Endothelial cell of umbilical vein (primary cell): Measurements from ENCODE around the gene DCC. TPM values are rescaled to one million over a fixed set of nuclear protein-coding genes. Genes with fewer than 3 reads are reported as not detected.

Experiments used
- BruUV-seq: library from RNA; stranded (reverse); fragments of 400-500 nt; replicated peaks from 2 replicates; lab custom pipeline; 2021; lab: Mats Ljungman, UMichigan
- CTCF ChIA-PET: fragments of 300-600, 350-600 bp; sonication (Branson Sonifier 250); formaldehyde crosslinking; loops from one replicate; lab custom pipeline; 2021; ENCODE audit warnings: antibody characterized with exemption, inconsistent platforms; lab: Charles Lee
- POLR2A ChIA-PET: fragments of 300-600, 350-600 bp; sonication (Branson Sonifier 250); formaldehyde crosslinking; loops from one replicate; lab custom pipeline; 2021; ENCODE audit warnings: antibody characterized with exemption, inconsistent platforms; lab: Charles Lee
- DNase-seq: peaks from one replicate; pipeline ENCODE4 v3.0.0-alpha.2; 2011; ENCODE audit warnings: low read depth, low spot score
- FAIRE-seq: peaks from 2 replicates; lab custom pipeline; 2011; peaks lifted over from hg19 to GRCh38; lab: Jason Lieb, UNC
- H2AFZ ChIP-seq: 2 replicates; pipeline ENCODE4 v1.6.0; 2012; ENCODE audit warnings: low read depth, low read length, control low read depth, inconsistent platforms
- H3K27ac ChIP-seq: 2 replicates; pipeline ENCODE4 v1.5.1; 2011; ENCODE audit warnings: low read depth, mild to moderate bottlenecking, control low read depth, low read length, moderate library complexity; ENCODE audit not compliant: insufficient read depth
- H3K27me3 ChIP-seq, 2 experiments: 2 replicates each; pipeline versions ENCODE4 v1.6.0 to v1.6.1; 2011; ENCODE audit warnings: low read length in 2 of 2, mixed read lengths in 1 of 2; ENCODE audit not compliant: control insufficient read depth in 2 of 2, insufficient read depth in 2 of 2
- H3K36me3 ChIP-seq, 2 experiments: 2 replicates in 1 of 2; 3 replicates in 1 of 2; pipeline ENCODE4 v1.5.1; 2011; ENCODE audit warnings: low read length in 2 of 2, mild to moderate bottlenecking in 1 of 2, moderate library complexity in 1 of 2; ENCODE audit not compliant: control insufficient read depth in 2 of 2, insufficient read depth in 2 of 2; ENCODE audit errors: extremely low read depth in 1 of 2
- H3K4me1 ChIP-seq: 3 replicates; pipeline ENCODE4 v1.5.1; 2011; ENCODE audit warnings: mild to moderate bottlenecking, low read length; ENCODE audit not compliant: control insufficient read depth, insufficient read depth; ENCODE audit errors: extremely low read depth
- H3K4me2 ChIP-seq: 2 replicates; pipeline ENCODE4 v1.6.1; 2011; ENCODE audit warnings: low read length, control low read depth, mixed read lengths; ENCODE audit not compliant: insufficient read depth
- H3K4me3 ChIP-seq, 3 experiments: fragments of 200-600 bp in 1 of 3; sonication (generic), shearing (Covaris generic) in 1 of 3; replicated peaks in 1 of 3; 2 replicates each; pipeline ENCODE4 v1.5.1; 2011 to 2016; ENCODE audit warnings: control low read depth in 3 of 3, low read length in 3 of 3, mild to moderate bottlenecking in 2 of 3, inconsistent platforms in 1 of 3, low read depth in 1 of 3, moderate library complexity in 1 of 3; ENCODE audit not compliant: insufficient read depth in 1 of 3
- H3K79me2 ChIP-seq: 2 replicates; pipeline ENCODE4 v1.6.0; 2012; ENCODE audit warnings: low read length, inconsistent platforms; ENCODE audit not compliant: control insufficient read depth, insufficient read depth
- H3K9ac ChIP-seq: replicated peaks from 2 replicates; pipeline ENCODE3; 2011; ENCODE audit warnings: low read length, control low read depth; ENCODE audit not compliant: insufficient read depth; ENCODE audit errors: extremely low read depth
- H3K9me1 ChIP-seq: replicated peaks from 3 replicates; pipeline ENCODE4 v1.6.0; 2011; ENCODE audit warnings: mild to moderate bottlenecking, low read length; ENCODE audit not compliant: control insufficient read depth, insufficient read depth; ENCODE audit errors: extremely low read depth
- H3K9me3 ChIP-seq: replicated peaks from 2 replicates; pipeline ENCODE4 v1.5.1; 2012; ENCODE audit warnings: low read length, inconsistent platforms; ENCODE audit not compliant: control insufficient read depth, insufficient read depth
- H4K20me1 ChIP-seq: replicated peaks from 2 replicates; pipeline ENCODE3; 2011; ENCODE audit warnings: mild to moderate bottlenecking, low read length; ENCODE audit not compliant: control insufficient read depth, insufficient read depth; ENCODE audit errors: extremely low read depth
- EZH2 ChIP-seq: IDR thresholded peaks from 2 replicates; pipeline ENCODE4 v1.6.1; 2012; ENCODE audit warnings: borderline replicate concordance, low read depth, mild to moderate bottlenecking, moderate library complexity, low read length, inconsistent platforms; ENCODE audit not compliant: severe bottlenecking
- FOS ChIP-seq: IDR thresholded peaks from 2 replicates; pipeline ENCODE4 v1.6.1; 2011; ENCODE audit warnings: mild to moderate bottlenecking, low read length, moderate library complexity, borderline replicate concordance; ENCODE audit not compliant: insufficient read depth
- GATA2 ChIP-seq: IDR thresholded peaks from 2 replicates; pipeline ENCODE4 v1.7.0; 2011; ENCODE audit warnings: low read depth, mild to moderate bottlenecking, moderate library complexity, mixed read lengths, low read length; ENCODE audit not compliant: insufficient read length, insufficient read depth
- MYC ChIP-seq: IDR thresholded peaks from one replicate; pipeline ENCODE4 v1.6.1; 2011; ENCODE audit warnings: mild to moderate bottlenecking, low read depth, low read length
- POLR2A ChIP-seq: IDR thresholded peaks from 2 replicates; pipeline ENCODE4 v1.6.1; 2012; ENCODE audit warnings: low read depth, mild to moderate bottlenecking, control low read depth, low read length
- POLR2AphosphoS5 ChIP-seq: IDR thresholded peaks from 2 replicates; pipeline ENCODE4 v1.6.1; 2012; ENCODE audit warnings: low read depth, mild to moderate bottlenecking, control low read depth, low read length, moderate library complexity; ENCODE audit not compliant: insufficient read depth
- dilution Hi-C: fragments of 300-500 bp; cut with MboI; formaldehyde crosslinking; loops from one replicate; pipeline ENCODE4 v1.15.0; 2019; ENCODE audit warnings: low sequenced_read_pairs; ENCODE audit not compliant: extremely low pct_ligation_motif_present
- intact Hi-C: fragments of 100-400 bp; cut with micrococcal nuclease; formaldehyde crosslinking; loops from one replicate; pipeline ENCODE4 v1.10.0; 2022
- polyA plus RNA-seq, 4 experiments: library from polyadenylated mRNA; depleted of rRNA in 3 of 4; stranded (reverse) in 3 of 4; unstranded in 1 of 4; fragments of >200 nt; gene quantifications; 2 replicates each; pipeline versions ENCODE4 v1.2.1 to v1.2.3, GENCODE V29; 2011 to 2012; ENCODE audit warnings: missing spikeins in 1 of 4
- total RNA-seq: library from RNA; stranded (reverse); gene quantifications from 2 replicates; pipeline ENCODE4 v1.2.3, GENCODE V29; 2021
- TF ChIP-seq, protein P1 (sequence below): IDR thresholded peaks from 2 replicates; pipeline ENCODE4 v1.6.1; 2011; ENCODE audit not compliant: insufficient read depth, insufficient read length

DCC gene
- total and polyA plus RNA-seq, 2 donors (not counting 3 experiments of a cell fraction or from before 2014, with no cell fraction given) = not detected

DNA sequence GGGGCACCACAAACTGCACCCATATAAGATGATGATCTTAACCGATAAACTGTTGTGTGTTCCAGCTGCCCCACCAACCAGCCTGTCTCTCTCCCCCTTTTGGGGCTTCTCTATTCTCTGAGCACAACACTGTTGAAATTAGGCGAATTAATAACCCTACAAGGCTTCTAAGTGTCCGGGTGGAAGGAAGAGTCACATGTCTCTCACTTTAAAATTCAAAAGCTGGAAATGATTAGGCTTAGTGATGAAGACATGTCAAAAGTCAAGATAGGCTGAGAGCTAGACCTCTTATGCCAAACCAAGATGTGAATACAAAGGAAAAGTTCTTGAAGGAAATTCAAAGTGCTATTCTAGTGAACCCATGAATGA lies 1102.4 kb downstream of the DCC start:
- TF ChIP-seq POLR2A (no peak), GATA2 (no peak)
- Histone ChIP-seq H3K36me3 (no peaks in the 10 kb centered on the region), H3K27me3 (no peaks in the 10 kb centered on the region), H4K20me1 (no peaks in the 10 kb centered on the region), H3K79me2 (no peaks in the 10 kb centered on the region), H2AFZ (no peak overlapping the region), H3K9me3 (no peaks in the 10 kb centered on the region), H3K27ac (no peak overlapping the region), H3K4me1 (no peaks in the 10 kb centered on the region), H3K9ac (no peak overlapping the region), H3K4me3 (no peak overlapping the region), H3K4me2 (no peak overlapping the region), H3K9me1 (no peaks in the 10 kb centered on the region)
- POLR2A ChIA-PET = no interaction called here
- no peak for FAIRE-seq
- intact Hi-C loops = no loop called here
- no peak for DNase-seq
- dilution Hi-C loops = no loop called here
- CTCF ChIA-PET = no interaction called here
- BruUV-seq = no TSS peak

DNA sequence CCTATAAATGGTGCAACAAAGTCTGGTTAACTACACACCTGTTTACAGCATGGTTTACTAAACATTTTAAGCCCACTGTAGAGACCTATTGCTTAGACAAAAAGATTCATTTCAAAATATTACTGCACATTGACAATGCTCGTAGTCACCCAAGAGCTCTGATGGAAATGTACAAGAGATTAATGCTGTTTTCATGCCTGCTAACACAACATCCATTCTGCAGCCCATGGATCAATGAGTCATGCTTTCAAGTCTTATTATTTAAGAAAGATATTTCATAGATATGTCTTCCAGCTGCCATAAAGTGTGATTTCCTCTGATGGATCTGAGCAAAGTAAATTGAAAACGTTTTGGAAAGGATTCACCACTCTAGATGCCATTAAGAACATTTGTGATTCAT lies 1103.3 kb downstream of the DCC start:
- Histone ChIP-seq H4K20me1 (no peaks in the 10 kb centered on the region), H3K79me2 (no peaks in the 10 kb centered on the region), H3K9me3 (no peaks in the 10 kb centered on the region), H3K27ac (no peak overlapping the region), H3K36me3 (no peaks in the 10 kb centered on the region), H3K4me2 (no peak overlapping the region), H2AFZ (no peak overlapping the region), H3K4me3 (no peak overlapping the region), H3K9me1 (no peaks in the 10 kb centered on the region), H3K4me1 (no peaks in the 10 kb centered on the region), H3K27me3 (no peaks in the 10 kb centered on the region), H3K9ac (no peak overlapping the region)
- DNase-seq (no peak), FAIRE-seq (no peak)
- TF ChIP-seq, protein P1, sequence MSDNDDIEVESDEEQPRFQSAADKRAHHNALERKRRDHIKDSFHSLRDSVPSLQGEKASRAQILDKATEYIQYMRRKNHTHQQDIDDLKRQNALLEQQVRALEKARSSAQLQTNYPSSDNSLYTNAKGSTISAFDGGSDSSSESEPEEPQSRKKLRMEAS = no peak
- TF ChIP-seq POLR2A (no peak), POLR2AphosphoS5 (no peak), MYC (no peak), FOS (no peak), EZH2 (no peak), GATA2 (no peak)
- dilution Hi-C loops = no loop called here
- ChIA-PET CTCF (no interaction called here), POLR2A (no interaction called here)
- BruUV-seq = no TSS peak
- intact Hi-C loops = no loop called here
